Stimulated activated effector memory CD8-positive, alpha-beta T cell treated with anti-CD3 and anti-CD28 coated beads, Interleukin-12 subunit alpha, Interleukin-12 subunit beta, amount 100 ng/mL, for 72 hours (primary cell): ENCODE measurements around the gene OAF.
"Not testable (repeated sequence)": the region's sequence is repeated elsewhere in the genome, so short reads cannot be mapped to it uniquely, and the experiment has no call there.

Source experiments
- ATAC-seq: fragments of 150-1000 bp; cut with Tn5 transposase; 2 replicates; pipeline ENCODE4 v1.10.0; 2021
- DNase-seq, 2 donors: peaks; one replicate each; pipeline ENCODE4 v3.0.0; 2021 to 2022; ENCODE audit warnings: low spot score in 2 of 2
- H3K27ac Mint-ChIP-seq: one replicate; pipeline ENCODE4 v1.8.0; 2022; ENCODE audit warnings: mild to moderate bottlenecking, mixed read lengths
- H3K36me3 Mint-ChIP-seq: one replicate; pipeline ENCODE4 v1.8.0; 2022; ENCODE audit warnings: mild to moderate bottlenecking, mixed read lengths
- H3K4me1 Mint-ChIP-seq: one replicate; pipeline ENCODE4 v1.8.0; 2022; ENCODE audit warnings: mixed read lengths
- H3K4me3 Mint-ChIP-seq: one replicate; pipeline ENCODE4 v1.8.0; 2022; ENCODE audit warnings: mild to moderate bottlenecking, mixed read lengths
- H3K9me3 Mint-ChIP-seq: one replicate; pipeline ENCODE4 v1.8.0; 2022; ENCODE audit warnings: mixed read lengths

Gene OAF

GRCh38 chr11:120273432-120273831 lies 62.6 kb downstream of the OAF start:
- ATAC-seq (no peak), DNase-seq (no peak)
- no peaks in the 10 kb centered on the region for H3K4me1 Mint-ChIP-seq
- no peaks in the 10 kb centered on the region for H3K36me3 Mint-ChIP-seq
- no peak overlapping the region for H3K27ac Mint-ChIP-seq
- H3K9me3 Mint-ChIP-seq = no peaks in the 10 kb centered on the region
- no peak overlapping the region for H3K4me3 Mint-ChIP-seq

GRCh38 chr11:120273956-120274355 lies 63.1 kb downstream of the OAF start:
- H3K9me3 Mint-ChIP-seq, DNase-seq, H3K4me3 Mint-ChIP-seq, H3K4me1 Mint-ChIP-seq, H3K27ac Mint-ChIP-seq, ATAC-seq, H3K36me3 Mint-ChIP-seq: not testable (repeated sequence)

DNA sequence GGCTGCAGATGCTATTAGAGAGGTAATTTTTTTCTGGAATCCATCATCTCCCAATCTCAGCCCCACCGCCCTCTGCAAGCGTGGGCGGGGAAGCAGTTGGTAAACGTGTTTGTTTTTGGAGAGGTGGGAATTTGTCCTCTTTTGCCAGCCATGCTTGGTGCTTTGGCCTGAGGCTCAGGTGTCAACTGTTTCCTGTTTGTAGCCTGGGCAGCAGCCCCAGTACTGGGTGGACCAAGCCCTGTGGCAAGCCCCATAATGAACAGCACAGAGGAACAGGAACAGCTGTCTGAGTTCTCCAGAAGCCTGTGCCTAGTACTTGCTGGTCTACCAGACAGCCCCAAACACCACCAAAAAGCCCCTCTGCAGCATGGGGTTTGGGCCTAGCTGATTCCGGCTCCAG lies 68.7 kb downstream of the OAF start:
- Mint-ChIP-seq H3K4me1 (no peaks in the 10 kb centered on the region), H3K36me3 (no peaks in the 10 kb centered on the region), H3K4me3 (no peak overlapping the region), H3K9me3 (no peaks in the 10 kb centered on the region), H3K27ac (no peak overlapping the region)
- no peak for ATAC-seq
- DNase-seq = no peak
